Measurements from ENCODE around the gene JPH3. TPM values are rescaled to one million over a fixed set of nuclear protein-coding genes. Genes with fewer than 3 reads are reported as not detected.

The JPH3 gene
- total RNA-seq, 6 donors from 2014 or later, result 0.24 TPM; not detected in 5

GRCh38 chr16:87626905-87627304, 24.6 kb downstream of the JPH3 start:
- peaks cover 0 to 17% (median 4%) of the 10 kb centered on the region in 4 donors for H3K9me3 ChIP-seq
- 73 to 89% methylated on average over 4 to 6 of the region's 6 CpGs for WGBS, 2 donors
- ATAC-seq (ENCODE audit: low FRiP score in 2 of 2) (no peak), DNase-seq (no peak)
- H3K27ac ChIP-seq, result no peak overlapping the region
- H3K27me3 ChIP-seq, result no peaks in the 10 kb centered on the region
- no peaks in the 10 kb centered on the region for H3K36me3 ChIP-seq
- no peaks in the 10 kb centered on the region for H3K4me1 ChIP-seq
- TF ChIP-seq CTCF (IDR thresholded peaks at IDR 0.05) (no peak), POLR2AphosphoS5 (IDR thresholded peaks at IDR 0.05) (no peak), POLR2A (IDR thresholded peaks at IDR 0.05) (no peak), EP300 (IDR thresholded peaks at IDR 0.05) (no peak)
- no peak overlapping the region for H3K4me3 ChIP-seq

GRCh38 chr16:87627542-87628245, 25.4 kb downstream of the JPH3 start:
- Histone ChIP-seq H3K4me3 (no peak overlapping the region), H3K36me3 (no peaks in the 10 kb centered on the region), H3K27ac (no peak overlapping the region), H3K4me1 (no peaks in the 10 kb centered on the region), H3K9me3 (peaks cover 0 to 17% (median 4%) of the 10 kb centered on the region in 4 donors), H3K27me3 (no peaks in the 10 kb centered on the region)
- TF ChIP-seq POLR2AphosphoS5 (IDR thresholded peaks at IDR 0.05) (no peak), POLR2A (IDR thresholded peaks at IDR 0.05) (no peak), CTCF (IDR thresholded peaks at IDR 0.05) (no peak), EP300 (IDR thresholded peaks at IDR 0.05) (no peak)
- ATAC-seq (ENCODE audit: low FRiP score in 2 of 2) (peak in 1 of 2 donors; percentile 4), DNase-seq (no peak)
- 67 to 90% methylated on average over 1 to 14 of the region's 14 CpGs for WGBS, 2 donors

- peaks cover 0 to 17% (median 4%) of the 10 kb centered on the region in 4 donors for H3K9me3 ChIP-seq
- DNase-seq (no peak), ATAC-seq (ENCODE audit: low FRiP score in 2 of 2) (peak in 1 of 2 donors; percentile 4)
- no peak overlapping the region for H3K27ac ChIP-seq
- no peaks in the 10 kb centered on the region for H3K27me3 ChIP-seq
- no peak for TF ChIP-seq POLR2A (IDR thresholded peaks at IDR 0.05)
- no peak for TF ChIP-seq EP300 (IDR thresholded peaks at IDR 0.05)
- TF ChIP-seq POLR2AphosphoS5 (IDR thresholded peaks at IDR 0.05), result no peak
- TF ChIP-seq CTCF (IDR thresholded peaks at IDR 0.05), result no peak
- H3K4me1 ChIP-seq, result no peaks in the 10 kb centered on the region
- WGBS, 2 donors, result 87 to 90% methylated on average over 23 to 25 of the region's 25 CpGs
- H3K36me3 ChIP-seq, result no peaks in the 10 kb centered on the region
- no peak overlapping the region for H3K4me3 ChIP-seq
These were observed 26.1 kb downstream of the JPH3 start for GRCh38 chr16:87628246-87628923.

- Histone ChIP-seq H3K27me3 (no peaks in the 10 kb centered on the region), H3K4me1 (no peaks in the 10 kb centered on the region), H3K9me3 (peaks cover 0 to 17% (median 4%) of the 10 kb centered on the region in 4 donors), H3K36me3 (no peaks in the 10 kb centered on the region), H3K4me3 (no peak overlapping the region), H3K27ac (no peak overlapping the region)
- DNase-seq (no peak), ATAC-seq (ENCODE audit: low FRiP score in 2 of 2) (no peak)
- 60 to 66% methylated on average over 5 to 7 of the region's 7 CpGs for WGBS, 2 donors
- TF ChIP-seq POLR2AphosphoS5 (IDR thresholded peaks at IDR 0.05), result no peak
- TF ChIP-seq CTCF (IDR thresholded peaks at IDR 0.05), result no peak
- TF ChIP-seq POLR2A (IDR thresholded peaks at IDR 0.05), result no peak
- no peak for TF ChIP-seq EP300 (IDR thresholded peaks at IDR 0.05)
These were observed 26.6 kb downstream of the JPH3 start for GRCh38 chr16:87628940-87629339.
